NOMO-1 treated with DMSO at 0.1 percent for 48 hours (cell line): ENCODE data around the gene PTGDS.

ENCODE experiments used
- DNase-seq: peaks from one replicate; lab custom pipeline; 2025; ENCODE audit not compliant: unreplicated experiment; lab: John Stamatoyannopoulos, UW

The PTGDS gene

GRCh38 chr9:136945333-136946227 lies 31.7 kb upstream of the PTGDS start:
- DNase-seq, result no peak

GRCh38 chr9:136946228-136947027 lies 30.9 kb upstream of the PTGDS start:
- DNase-seq, result no peak

- no peak for DNase-seq
Observed at GRCh38 chr9:136947028-136947891, 30.0 kb upstream of the PTGDS start.

GRCh38 chr9:136947955-136948510 lies 29.3 kb upstream of the PTGDS start:
- peak; percentile 43 for DNase-seq

GRCh38 chr9:136949239-136949816 lies 28.0 kb upstream of the PTGDS start:
- no peak for DNase-seq

GRCh38 chr9:136949817-136950655 lies 27.3 kb upstream of the PTGDS start:
- DNase-seq, result peak; percentile 94

GRCh38 chr9:136950656-136951276 lies 26.5 kb upstream of the PTGDS start:
- no peak for DNase-seq

GRCh38 chr9:136951541-136952320 lies 25.6 kb upstream of the PTGDS start, which contains the start of gene LCN12:
LCN12 (plus strand) TSS chr9:136952273; CDS start chr9:136952328, 55 bp downstream.
- DNase-seq, result no peak

GRCh38 chr9:136952321-136952850 lies 24.9 kb upstream of the PTGDS start:
- no peak for DNase-seq

GRCh38 chr9:136952876-136953770 lies 24.2 kb upstream of the PTGDS start:
- no peak for DNase-seq

GRCh38 chr9:136953771-136954269 lies 23.5 kb upstream of the PTGDS start:
- DNase-seq, result no peak

- no peak for DNase-seq
Observed at GRCh38 chr9:136954270-136955083, 22.8 kb upstream of the PTGDS start.

GRCh38 chr9:136955202-136955942 lies 21.9 kb upstream of the PTGDS start:
- DNase-seq, result no peak

GRCh38 chr9:136955943-136956335 lies 21.4 kb upstream of the PTGDS start:
- DNase-seq, result no peak

- DNase-seq, result no peak
Observed at GRCh38 chr9:136956604-136957003, 20.7 kb upstream of the PTGDS start.
